Suprapubic skin (tissue), 3 donors: Measurements from ENCODE around the gene C1orf122.

Source experiments
- CTCF ChIP-seq, 2 donors: fragments of 200-600 bp in 1 of 2; fragments of 450-650 bp in 1 of 2; sonication (generic) in 1 of 2; IDR thresholded peaks; one replicate each; pipeline ENCODE4 v1.5.1; 2016 to 2019; ENCODE audit warnings: antibody characterized with exemption in 2 of 2, mild to moderate bottlenecking in 1 of 2, moderate library complexity in 1 of 2
- EP300 ChIP-seq: sonication (generic); formaldehyde crosslinking; IDR thresholded peaks from one replicate; pipeline ENCODE4 v1.6.1; 2017; ENCODE audit warnings: antibody characterized with exemption

GRCh38 chr1:37802439-37802838 is 5.2 kb upstream of the C1orf122 start:
- no peak for TF ChIP-seq CTCF (IDR thresholded peaks at IDR 0.05)
- no peak for TF ChIP-seq EP300
